OCI-LY7 (cell line): ENCODE results near the gene SNX24.

Experiments
- EZH2phosphoT487 ChIP-seq: fragments of 200-600 bp; sonication (generic); IDR thresholded peaks from 2 replicates; pipeline ENCODE4 v1.6.1; 2018; ENCODE audit warnings: low read depth, borderline replicate concordance, mild to moderate bottlenecking, mixed run types, antibody characterized with exemption, low read length, moderate library complexity, mixed read lengths
- TF ChIP-seq, protein P1 (sequence below): fragments of 200-600 bp; sonication (generic); conservative IDR thresholded peaks from 2 replicates; pipeline ENCODE4 v1.5.1; 2014; ENCODE audit warnings: mild to moderate bottlenecking, antibody characterized with exemption, low read length, moderate library complexity, mixed read lengths

GRCh38 chr5:122874179-122874875 lies 28.9 kb downstream of the SNX24 start:
- TF ChIP-seq, protein P1, sequence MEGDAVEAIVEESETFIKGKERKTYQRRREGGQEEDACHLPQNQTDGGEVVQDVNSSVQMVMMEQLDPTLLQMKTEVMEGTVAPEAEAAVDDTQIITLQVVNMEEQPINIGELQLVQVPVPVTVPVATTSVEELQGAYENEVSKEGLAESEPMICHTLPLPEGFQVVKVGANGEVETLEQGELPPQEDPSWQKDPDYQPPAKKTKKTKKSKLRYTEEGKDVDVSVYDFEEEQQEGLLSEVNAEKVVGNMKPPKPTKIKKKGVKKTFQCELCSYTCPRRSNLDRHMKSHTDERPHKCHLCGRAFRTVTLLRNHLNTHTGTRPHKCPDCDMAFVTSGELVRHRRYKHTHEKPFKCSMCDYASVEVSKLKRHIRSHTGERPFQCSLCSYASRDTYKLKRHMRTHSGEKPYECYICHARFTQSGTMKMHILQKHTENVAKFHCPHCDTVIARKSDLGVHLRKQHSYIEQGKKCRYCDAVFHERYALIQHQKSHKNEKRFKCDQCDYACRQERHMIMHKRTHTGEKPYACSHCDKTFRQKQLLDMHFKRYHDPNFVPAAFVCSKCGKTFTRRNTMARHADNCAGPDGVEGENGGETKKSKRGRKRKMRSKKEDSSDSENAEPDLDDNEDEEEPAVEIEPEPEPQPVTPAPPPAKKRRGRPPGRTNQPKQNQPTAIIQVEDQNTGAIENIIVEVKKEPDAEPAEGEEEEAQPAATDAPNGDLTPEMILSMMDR: no peak
- TF ChIP-seq EZH2phosphoT487: no peak
